Measurements from ENCODE around the gene ITPR2.

The ITPR2 gene

DNA sequence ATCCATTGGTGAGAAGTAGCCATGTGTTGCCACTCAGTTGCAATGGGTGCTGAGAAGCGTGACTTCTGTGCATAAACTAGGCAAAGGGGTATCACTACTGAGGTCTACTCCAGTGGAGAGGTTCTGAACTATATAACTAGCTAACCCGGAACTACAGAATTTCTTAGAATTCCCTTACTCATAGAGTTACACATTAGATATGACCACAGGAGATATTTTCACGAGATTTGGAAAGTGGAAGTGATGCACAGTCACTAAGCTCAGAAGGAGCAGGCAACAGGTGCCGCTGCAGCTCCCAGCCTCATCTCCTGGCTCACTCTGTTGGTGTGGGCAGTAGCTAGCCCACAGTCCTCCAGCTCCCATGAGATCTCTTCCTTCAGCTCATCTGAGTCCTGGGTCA lies 501.0 kb downstream of the ITPR2 start:
- Histone ChIP-seq H3K4me2 (ENCODE audit: low read depth, low read length) (no peak overlapping the region), H3K79me2 (ENCODE audit: low read length) (no peaks in the 10 kb centered on the region), H3K27me3 (replicated peaks; ENCODE audit: insufficient read depth, low read length) (no peaks in the 10 kb centered on the region), H3K27ac (ENCODE audit: low read length) (no peak overlapping the region), H3F3A (ENCODE audit: insufficient read depth, low read length) (no peaks in the 10 kb centered on the region), H4K20me1 (ENCODE audit: insufficient read depth, low read length) (no peaks in the 10 kb centered on the region), H3K9ac (ENCODE audit: low read length) (no peak overlapping the region), H3K9me3 (replicated peaks; ENCODE audit: insufficient read depth, low read length) (no peaks in the 10 kb centered on the region), H3K4me3 (ENCODE audit: low read length) (no peak overlapping the region), H2AFZ (ENCODE audit: low read length) (no peak overlapping the region), H3K36me3 (replicated peaks; ENCODE audit: insufficient read depth, low read length) (no peaks in the 10 kb centered on the region), H3K4me1 (ENCODE audit: low read length) (no peaks in the 10 kb centered on the region), H3K9me2 (replicated peaks; ENCODE audit: insufficient read depth, low read length) (no peaks in the 10 kb centered on the region)
- DNase-seq: no peak
- TF ChIP-seq, protein P1, sequence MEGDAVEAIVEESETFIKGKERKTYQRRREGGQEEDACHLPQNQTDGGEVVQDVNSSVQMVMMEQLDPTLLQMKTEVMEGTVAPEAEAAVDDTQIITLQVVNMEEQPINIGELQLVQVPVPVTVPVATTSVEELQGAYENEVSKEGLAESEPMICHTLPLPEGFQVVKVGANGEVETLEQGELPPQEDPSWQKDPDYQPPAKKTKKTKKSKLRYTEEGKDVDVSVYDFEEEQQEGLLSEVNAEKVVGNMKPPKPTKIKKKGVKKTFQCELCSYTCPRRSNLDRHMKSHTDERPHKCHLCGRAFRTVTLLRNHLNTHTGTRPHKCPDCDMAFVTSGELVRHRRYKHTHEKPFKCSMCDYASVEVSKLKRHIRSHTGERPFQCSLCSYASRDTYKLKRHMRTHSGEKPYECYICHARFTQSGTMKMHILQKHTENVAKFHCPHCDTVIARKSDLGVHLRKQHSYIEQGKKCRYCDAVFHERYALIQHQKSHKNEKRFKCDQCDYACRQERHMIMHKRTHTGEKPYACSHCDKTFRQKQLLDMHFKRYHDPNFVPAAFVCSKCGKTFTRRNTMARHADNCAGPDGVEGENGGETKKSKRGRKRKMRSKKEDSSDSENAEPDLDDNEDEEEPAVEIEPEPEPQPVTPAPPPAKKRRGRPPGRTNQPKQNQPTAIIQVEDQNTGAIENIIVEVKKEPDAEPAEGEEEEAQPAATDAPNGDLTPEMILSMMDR (IDR thresholded peaks at IDR 0.05; ENCODE audit: low read length): no peak
- TF ChIP-seq EZH2phosphoT487 (IDR thresholded peaks at IDR 0.05; ENCODE audit: low read length): no peak
- no peak for TF ChIP-seq EZH2 (optimal IDR thresholded peaks at IDR 0.05; ENCODE audit: low read depth, low read length)

DNA sequence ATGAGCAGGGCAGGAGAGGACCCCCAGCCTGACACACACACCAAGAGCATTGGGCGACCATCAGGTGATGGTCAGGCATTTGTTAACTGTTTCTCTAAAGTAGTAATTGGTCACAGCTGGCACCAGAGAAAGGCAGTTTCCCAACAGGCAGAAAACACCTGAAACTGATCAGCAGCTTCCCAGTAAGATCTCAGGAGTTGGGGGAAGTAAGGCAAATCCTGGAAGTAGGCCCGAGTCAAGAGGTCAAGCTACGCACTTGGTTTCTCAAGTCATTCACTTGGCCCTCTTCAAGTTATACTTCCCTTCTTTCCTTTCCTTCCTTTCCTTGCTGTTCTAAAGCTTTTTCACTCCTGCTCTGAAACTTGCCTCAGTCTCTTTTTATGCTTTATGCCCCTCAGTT lies 501.9 kb downstream of the ITPR2 start:
- H3K36me3 ChIP-seq (replicated peaks; ENCODE audit: insufficient read depth, low read length): no peaks in the 10 kb centered on the region
- no peaks in the 10 kb centered on the region for H3K9me2 ChIP-seq (replicated peaks; ENCODE audit: insufficient read depth, low read length)
- H2AFZ ChIP-seq (ENCODE audit: low read length): no peak overlapping the region

DNA sequence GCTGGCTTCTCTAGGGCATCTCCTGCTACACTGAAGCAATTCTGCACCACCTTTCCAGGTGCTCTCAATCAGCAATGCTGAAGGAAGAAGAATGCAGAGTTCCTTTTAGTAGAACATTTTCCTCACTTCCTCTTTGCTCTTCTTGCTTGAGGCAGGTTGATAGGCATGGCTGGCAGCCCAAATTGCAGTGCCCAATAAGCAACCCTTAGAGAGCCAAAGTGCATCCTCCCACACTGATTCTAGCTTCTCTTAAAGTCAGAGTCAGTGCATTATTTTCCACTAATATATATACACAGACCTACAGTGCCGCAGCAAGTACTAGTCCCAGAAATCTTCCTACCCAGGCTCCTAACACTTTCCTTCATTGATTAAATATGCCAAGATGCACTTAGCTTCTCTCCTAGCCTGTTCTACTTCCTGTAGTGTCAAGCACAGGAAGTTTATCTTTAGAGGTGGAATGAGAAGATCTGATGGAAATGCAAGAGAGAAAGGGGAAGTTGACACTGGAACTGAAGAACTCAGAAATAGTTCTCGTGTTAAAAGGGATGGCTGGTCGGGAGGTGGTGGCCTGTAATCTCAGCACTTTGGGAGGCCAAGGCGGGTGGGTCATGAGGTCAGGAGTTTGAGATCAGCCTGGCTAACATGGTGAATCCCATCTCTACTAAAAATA lies 504.9 kb downstream of the ITPR2 start:
- Histone ChIP-seq H4K20me1 (ENCODE audit: insufficient read depth, low read length) (no peaks in the 10 kb centered on the region), H3K9ac (ENCODE audit: low read length) (no peak overlapping the region), H3K4me1 (ENCODE audit: low read length) (no peaks in the 10 kb centered on the region), H3K4me3 (ENCODE audit: low read length) (no peak overlapping the region), H3K4me2 (ENCODE audit: low read depth, low read length) (no peak overlapping the region), H3F3A (ENCODE audit: insufficient read depth, low read length) (no peaks in the 10 kb centered on the region), H3K27ac (ENCODE audit: low read length) (no peak overlapping the region), H2AFZ (ENCODE audit: low read length) (no peak overlapping the region), H3K9me3 (replicated peaks; ENCODE audit: insufficient read depth, low read length) (no peaks in the 10 kb centered on the region), H3K36me3 (replicated peaks; ENCODE audit: insufficient read depth, low read length) (no peaks in the 10 kb centered on the region), H3K9me2 (replicated peaks; ENCODE audit: insufficient read depth, low read length) (no peaks in the 10 kb centered on the region), H3K27me3 (replicated peaks; ENCODE audit: insufficient read depth, low read length) (no peaks in the 10 kb centered on the region), H3K79me2 (ENCODE audit: low read length) (no peaks in the 10 kb centered on the region)
- no peak for TF ChIP-seq EZH2phosphoT487 (IDR thresholded peaks at IDR 0.05; ENCODE audit: low read length)
- TF ChIP-seq, protein P1 (IDR thresholded peaks at IDR 0.05; ENCODE audit: low read length): no peak
- no peak for TF ChIP-seq EZH2 (optimal IDR thresholded peaks at IDR 0.05; ENCODE audit: low read depth, low read length)
- no peak for DNase-seq

More for the DNA sequence above, 501.9 kb downstream of the ITPR2 start:
- TF ChIP-seq, protein P1 (IDR thresholded peaks at IDR 0.05; ENCODE audit: low read length): no peak
- TF ChIP-seq EZH2 (optimal IDR thresholded peaks at IDR 0.05; ENCODE audit: low read depth, low read length) (no peak), EZH2phosphoT487 (IDR thresholded peaks at IDR 0.05; ENCODE audit: low read length) (no peak)
- Histone ChIP-seq H4K20me1 (ENCODE audit: insufficient read depth, low read length) (no peaks in the 10 kb centered on the region), H3K79me2 (ENCODE audit: low read length) (no peaks in the 10 kb centered on the region), H3F3A (ENCODE audit: insufficient read depth, low read length) (no peaks in the 10 kb centered on the region), H3K9ac (ENCODE audit: low read length) (no peak overlapping the region), H3K4me2 (ENCODE audit: low read depth, low read length) (no peak overlapping the region), H3K4me1 (ENCODE audit: low read length) (no peaks in the 10 kb centered on the region), H3K9me3 (replicated peaks; ENCODE audit: insufficient read depth, low read length) (no peaks in the 10 kb centered on the region), H3K4me3 (ENCODE audit: low read length) (no peak overlapping the region), H3K27ac (ENCODE audit: low read length) (no peak overlapping the region), H3K27me3 (replicated peaks; ENCODE audit: insufficient read depth, low read length) (no peaks in the 10 kb centered on the region)
- no peak for DNase-seq

All from MM.1S (cell line).